Spleen (tissue), 11 donors: ENCODE measurements around the gene FOXM1. TPM values are rescaled to one million over a fixed set of nuclear protein-coding genes. Genes with fewer than 3 reads are reported as not detected.
A peak's percentile ranks its signal among the peaks of the same experiment; 100 is the strongest.

ENCODE experiments used
- DNase-seq: peaks from one replicate; pipeline ENCODE4 v3.0.0-alpha.2; 2020
- H3K27ac ChIP-seq, 8 donors: fragments of 200-600 bp; sonication (generic) in 7 of 8; 1 replicate in 4 of 8; 2 replicates in 4 of 8; pipeline versions ENCODE4 v1.5.0 to v1.8.0; 2016 to 2021; ENCODE audit warnings: inconsistent platforms in 4 of 8, mild to moderate bottlenecking in 4 of 8, moderate library complexity in 1 of 8
- H3K27me3 ChIP-seq, 7 donors: fragments of 200-600 bp; sonication (generic) in 6 of 7; replicated peaks in 1 of 7; 1 replicate in 4 of 7; 2 replicates in 3 of 7; pipeline versions ENCODE4 v1.5.0 to v1.8.0; 2016 to 2021; ENCODE audit warnings: inconsistent platforms in 3 of 7, mild to moderate bottlenecking in 1 of 7
- H3K36me3 ChIP-seq, 6 donors: fragments of 200-600 bp; sonication (generic) in 5 of 6; 1 replicate in 4 of 6; 2 replicates in 2 of 6; pipeline versions ENCODE4 v1.5.0 to v1.8.0; 2016 to 2021; ENCODE audit warnings: inconsistent platforms in 2 of 6
- H3K4me1 ChIP-seq, 6 donors: fragments of 200-600 bp; sonication (generic) in 5 of 6; 1 replicate in 3 of 6; 2 replicates in 3 of 6; pipeline versions ENCODE4 v1.5.0 to v1.8.0; 2016 to 2021; ENCODE audit warnings: inconsistent platforms in 3 of 6
- H3K4me3 ChIP-seq, 8 donors: fragments of 200-600 bp; sonication (generic) in 7 of 8; 1 replicate in 4 of 8; 2 replicates in 4 of 8; pipeline versions ENCODE4 v1.5.0 to v1.8.0; 2016 to 2021; ENCODE audit warnings: inconsistent platforms in 4 of 8, mild to moderate bottlenecking in 4 of 8, moderate library complexity in 2 of 8
- H3K9me3 ChIP-seq, 8 donors: fragments of 200-600 bp; sonication (generic) in 7 of 8; 1 replicate in 4 of 8; 2 replicates in 4 of 8; pipeline versions ENCODE4 v1.5.0 to v1.8.0; 2016 to 2021; ENCODE audit warnings: inconsistent platforms in 4 of 8
- CTCF ChIP-seq, 11 experiments: fragments of 200-600 bp in 7 of 11; fragments of 450-650 bp in 4 of 11; sonication (generic) in 4 of 11; IDR thresholded peaks in 8 of 11; conservative IDR thresholded peaks in 3 of 11; 1 replicate in 7 of 11; 2 replicates in 4 of 11; pipeline versions ENCODE4 v1.4.0 to v1.8.0; 2016 to 2021; ENCODE audit warnings: antibody characterized with exemption in 11 of 11, inconsistent platforms in 4 of 11, mild to moderate bottlenecking in 1 of 11
- POLR2A ChIP-seq, 3 donors: fragments of 450-650 bp; IDR thresholded peaks; one replicate each; pipeline ENCODE4 v1.5.1; 2017; ENCODE audit warnings: antibody characterized with exemption in 3 of 3, mild to moderate bottlenecking in 1 of 3
- POLR2AphosphoS5 ChIP-seq, 3 donors: sonication (generic); formaldehyde crosslinking; IDR thresholded peaks; one replicate each; pipeline ENCODE4 v1.5.1; 2017; ENCODE audit warnings: antibody characterized with exemption in 3 of 3
- WGBS, 5 donors: extraction: QIAGEN DNeasy Blood & Tissue Kit in 3 of 5; methylation state at CpG; one replicate each; pipeline versions ENCODE4 v1.1.5 to v1.1.7; 2013 to 2018; 5-methylcytosine and 5-hydroxymethylcytosine counted together
- intact Hi-C: fragments of 100-400 bp; cut with DNase I; formaldehyde crosslinking; loops from one replicate; pipeline ENCODE4 v1.15.0; 2023; ENCODE audit warnings: low total_unique reads
- polyA plus RNA-seq, 3 donors: library from polyadenylated mRNA; stranded (reverse); fragments of 200-250 nt; gene quantifications; one replicate each; pipeline ENCODE4 v1.2.1, GENCODE V29; 2013
- total RNA-seq, 7 donors: library from RNA; depleted of rRNA in 3 of 7; stranded (reverse); fragments of >200 nt in 3 of 7; fragmentation: NEBNext Ultra II Directional in 4 of 7; extraction: Animal tissue kit (Norgen Biotek cat#: 25700) in 4 of 7; gene quantifications; one replicate each; pipeline versions ENCODE4 v1.1.0 to v1.2.1, GENCODE V29; 2016 to 2021
- donor health status: healthy with polysubstance abuse.
- donor health status: DM: no; HTN: no; CAD: no; lungs with moderate emphysema.
- donor health status: DM: no; HTN: no; CAD: no.
- donor health status: Bipolar disorder and iron deficiency.
- donor health status: healthy.
- donor health status: DM: no; HTN: no; CAD: no.
- donor health status: DM: yes; HTN: yes; CAD: no.

FOXM1 gene
- total and polyA plus RNA-seq, 10 donors = 1.8 to 10.2 (median 4.5) TPM

- peak overlapping the region in 4 of 8 donors; percentile 31 to 66 (median 42) for H3K27ac ChIP-seq
- peaks cover 0 to 21% (median 7%) of the 10 kb centered on the region in 6 donors for H3K4me1 ChIP-seq
- WGBS, 5 donors = 63 to 86% (median 76%) methylated on average over 5 of the region's 5 CpGs
- H3K27me3 ChIP-seq = no peaks in the 10 kb centered on the region
- H3K36me3 ChIP-seq = peaks cover 0 to 83% (median 3%) of the 10 kb centered on the region in 6 donors
- intact Hi-C loops = no loop called here
- no peaks in the 10 kb centered on the region for H3K9me3 ChIP-seq
- H3K4me3 ChIP-seq = no peak overlapping the region
- DNase-seq = no peak
- TF ChIP-seq POLR2AphosphoS5 (IDR thresholded peaks at IDR 0.05) (no peak), CTCF (IDR thresholded peaks at IDR 0.05 in 8 of 11, conservative IDR thresholded peaks at IDR 0.05 in 3 of 11) (no peak)
Measured at GRCh38 chr12:2842948-2843347, 34.0 kb downstream of the FOXM1 start.

- no peaks in the 10 kb centered on the region for H3K27me3 ChIP-seq
- no peak overlapping the region for H3K27ac ChIP-seq
- DNase-seq = no peak
- H3K4me1 ChIP-seq = peaks cover 0 to 21% (median 7%) of the 10 kb centered on the region in 6 donors
- intact Hi-C loops = no loop called here
- H3K9me3 ChIP-seq = no peaks in the 10 kb centered on the region
- no peak overlapping the region for H3K4me3 ChIP-seq
- 59 to 84% (median 77%) methylated on average over 9 of the region's 9 CpGs for WGBS, 5 donors
- no peak for TF ChIP-seq POLR2A (IDR thresholded peaks at IDR 0.05)
- H3K36me3 ChIP-seq = peaks cover 0 to 80% (median 3%) of the 10 kb centered on the region in 6 donors
Measured at GRCh38 chr12:2841056-2841650, 35.8 kb downstream of the FOXM1 start.

GRCh38 chr12:2836574-2836973 is 40.4 kb downstream of the FOXM1 start:
- no peaks in the 10 kb centered on the region for H3K9me3 ChIP-seq
- intact Hi-C loops = no loop called here
- peaks cover 0 to 11% (median 0%) of the 10 kb centered on the region in 7 donors for H3K27me3 ChIP-seq
- H3K4me1 ChIP-seq = peaks cover 0 to 26% (median 6%) of the 10 kb centered on the region in 6 donors
- WGBS, 5 donors = 61 to 86% (median 72%) methylated on average over 8 of the region's 8 CpGs
- H3K4me3 ChIP-seq = no peak overlapping the region
- H3K36me3 ChIP-seq = peaks cover 0 to 63% (median 3%) of the 10 kb centered on the region in 6 donors
- no peak overlapping the region for H3K27ac ChIP-seq
- TF ChIP-seq POLR2AphosphoS5 (IDR thresholded peaks at IDR 0.05) = no peak
- TF ChIP-seq CTCF (IDR thresholded peaks at IDR 0.05 in 8 of 11, conservative IDR thresholded peaks at IDR 0.05 in 3 of 11) = no peak
- no peak for TF ChIP-seq POLR2A (IDR thresholded peaks at IDR 0.05)
- no peak for DNase-seq

- WGBS, 5 donors = 67 to 82% (median 76%) methylated on average over 4 of the region's 4 CpGs
- intact Hi-C loops = no loop called here
- TF ChIP-seq POLR2A (IDR thresholded peaks at IDR 0.05) (no peak), POLR2AphosphoS5 (IDR thresholded peaks at IDR 0.05) (no peak), CTCF (IDR thresholded peaks at IDR 0.05 in 8 of 11, conservative IDR thresholded peaks at IDR 0.05 in 3 of 11) (no peak)
Measured at GRCh38 chr12:2835691-2836403, 41.1 kb downstream of the FOXM1 start.

More at GRCh38 chr12:2835691-2836403, 41.1 kb downstream of the FOXM1 start:
- Histone ChIP-seq H3K27ac (peak overlapping the region in 1 of 8 donors; percentile 72), H3K4me3 (no peak overlapping the region), H3K36me3 (peaks cover 0 to 63% (median 5%) of the 10 kb centered on the region in 6 donors), H3K4me1 (peaks cover 0 to 26% (median 6%) of the 10 kb centered on the region in 6 donors), H3K9me3 (no peaks in the 10 kb centered on the region), H3K27me3 (peaks cover 0 to 11% (median 0%) of the 10 kb centered on the region in 7 donors)
- no peak for DNase-seq
